HG02798 (cell line): ENCODE measurements around the gene MAML3.

Source experiments
- ATAC-seq: cut with Tn5 transposase; IDR thresholded peaks from one replicate; pipeline ENCODE4 v1.9.1; 2021; ENCODE audit warnings: mild to moderate bottlenecking; ENCODE audit not compliant: unreplicated experiment, poor library complexity

The MAML3 gene

GRCh38 chr4:140131675-140132229, 22.2 kb downstream of the MAML3 start:
- no peak for ATAC-seq

- no peak for ATAC-seq
Measured at GRCh38 chr4:140130677-140131076, 23.3 kb downstream of the MAML3 start.

GRCh38 chr4:140127422-140127821, 26.6 kb downstream of the MAML3 start:
- ATAC-seq: no peak

GRCh38 chr4:140126261-140126660, 27.7 kb downstream of the MAML3 start:
- ATAC-seq: no peak

GRCh38 chr4:140125374-140125773, 28.6 kb downstream of the MAML3 start:
- no peak for ATAC-seq

- no peak for ATAC-seq
Measured at GRCh38 chr4:140123666-140124377, 30.2 kb downstream of the MAML3 start.

- ATAC-seq: no peak
Measured at GRCh38 chr4:140122891-140123290, 31.1 kb downstream of the MAML3 start.

GRCh38 chr4:140121646-140122045, 32.3 kb downstream of the MAML3 start:
- no peak for ATAC-seq

GRCh38 chr4:140118931-140119640, 34.9 kb downstream of the MAML3 start:
- ATAC-seq: no peak

- no peak for ATAC-seq
Measured at GRCh38 chr4:140117947-140118346, 36.0 kb downstream of the MAML3 start.

GRCh38 chr4:140116442-140117104, 37.4 kb downstream of the MAML3 start:
- no peak for ATAC-seq

- no peak for ATAC-seq
Measured at GRCh38 chr4:140115140-140115539, 38.8 kb downstream of the MAML3 start.

- no peak for ATAC-seq
Measured at GRCh38 chr4:140113653-140114052, 40.3 kb downstream of the MAML3 start.

- ATAC-seq: no peak
Measured at GRCh38 chr4:140112576-140112975, 41.4 kb downstream of the MAML3 start.

- ATAC-seq: no peak
Measured at GRCh38 chr4:140111256-140111655, 42.7 kb downstream of the MAML3 start.

GRCh38 chr4:140110542-140111215, 43.3 kb downstream of the MAML3 start:
- no peak for ATAC-seq

GRCh38 chr4:140109737-140110136, 44.2 kb downstream of the MAML3 start:
- no peak for ATAC-seq

GRCh38 chr4:140109292-140109691, 44.7 kb downstream of the MAML3 start:
- no peak for ATAC-seq

- ATAC-seq: no peak
Measured at GRCh38 chr4:140108713-140109230, 45.2 kb downstream of the MAML3 start.

GRCh38 chr4:140108243-140108642, 45.7 kb downstream of the MAML3 start:
- no peak for ATAC-seq
